ENCODE measurements around the gene BRIP1.

Gene BRIP1

DNA sequence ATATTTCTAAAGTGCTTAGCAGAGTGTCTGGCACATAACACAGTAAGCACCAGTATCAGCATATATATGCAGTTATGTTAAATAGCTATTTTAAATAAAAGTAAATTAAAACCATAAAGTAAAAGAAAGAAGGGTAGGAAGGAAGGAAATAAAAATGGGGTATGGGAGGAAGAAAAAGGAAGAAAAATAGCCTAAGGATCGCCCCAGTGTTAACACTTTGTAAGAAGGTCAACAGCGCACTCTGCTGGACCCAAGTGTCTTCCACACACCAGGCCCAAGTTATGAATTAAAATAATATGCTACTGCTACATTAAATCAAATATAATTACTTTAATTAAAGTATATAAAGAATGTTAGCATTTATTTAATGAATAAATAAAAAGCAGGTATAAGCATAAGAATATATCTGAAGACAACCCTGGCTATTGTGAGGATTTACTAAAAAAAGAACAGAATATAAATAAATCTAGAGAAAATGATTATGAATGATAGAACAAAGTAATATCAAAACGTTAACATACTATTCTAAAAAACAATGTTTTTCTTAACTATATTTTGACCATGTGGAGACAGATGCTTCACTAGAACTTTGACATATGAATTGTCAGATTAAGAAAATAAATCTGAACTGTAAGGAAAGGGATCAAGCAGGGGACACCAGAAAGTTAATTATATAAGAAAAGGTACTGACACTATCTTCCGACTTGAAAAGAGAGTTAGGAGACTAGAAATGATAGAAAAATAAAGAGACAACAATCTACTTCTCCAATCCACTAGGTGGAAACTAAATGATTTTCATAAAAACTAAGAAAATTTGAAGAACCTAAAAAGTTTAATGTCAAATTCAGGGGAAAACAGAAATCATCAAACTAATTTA, 25.9 kb downstream of the BRIP1 start:
- ATAC-seq: peak; percentile 94
- no peak for TF ChIP-seq OSR1 (CRISPR knock-in tag; IDR thresholded peaks at IDR 0.05)
- TF ChIP-seq GLIS3 (CRISPR knock-in tag; IDR thresholded peaks at IDR 0.05): no peak
- TF ChIP-seq PPARA (CRISPR knock-in tag; IDR thresholded peaks at IDR 0.05; ENCODE audit: borderline replicate concordance): no peak
- no peak for TF ChIP-seq SNAI2 (CRISPR knock-in tag; IDR thresholded peaks at IDR 0.05)
- TF ChIP-seq ARNTL (CRISPR knock-in tag; IDR thresholded peaks at IDR 0.05; ENCODE audit: borderline replicate concordance, low read depth): no peak
- TF ChIP-seq, protein P1, sequence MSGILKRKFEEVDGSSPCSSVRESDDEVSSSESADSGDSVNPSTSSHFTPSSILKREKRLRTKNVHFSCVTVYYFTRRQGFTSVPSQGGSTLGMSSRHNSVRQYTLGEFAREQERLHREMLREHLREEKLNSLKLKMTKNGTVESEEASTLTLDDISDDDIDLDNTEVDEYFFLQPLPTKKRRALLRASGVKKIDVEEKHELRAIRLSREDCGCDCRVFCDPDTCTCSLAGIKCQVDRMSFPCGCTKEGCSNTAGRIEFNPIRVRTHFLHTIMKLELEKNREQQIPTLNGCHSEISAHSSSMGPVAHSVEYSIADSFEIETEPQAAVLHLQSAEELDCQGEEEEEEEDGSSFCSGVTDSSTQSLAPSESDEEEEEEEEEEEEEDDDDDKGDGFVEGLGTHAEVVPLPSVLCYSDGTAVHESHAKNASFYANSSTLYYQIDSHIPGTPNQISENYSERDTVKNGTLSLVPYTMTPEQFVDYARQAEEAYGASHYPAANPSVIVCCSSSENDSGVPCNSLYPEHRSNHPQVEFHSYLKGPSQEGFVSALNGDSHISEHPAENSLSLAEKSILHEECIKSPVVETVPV (CRISPR knock-in tag; IDR thresholded peaks at IDR 0.05): no peak
- no peak for TF ChIP-seq ZNF70 (CRISPR knock-in tag; IDR thresholded peaks at IDR 0.05)

DNA sequence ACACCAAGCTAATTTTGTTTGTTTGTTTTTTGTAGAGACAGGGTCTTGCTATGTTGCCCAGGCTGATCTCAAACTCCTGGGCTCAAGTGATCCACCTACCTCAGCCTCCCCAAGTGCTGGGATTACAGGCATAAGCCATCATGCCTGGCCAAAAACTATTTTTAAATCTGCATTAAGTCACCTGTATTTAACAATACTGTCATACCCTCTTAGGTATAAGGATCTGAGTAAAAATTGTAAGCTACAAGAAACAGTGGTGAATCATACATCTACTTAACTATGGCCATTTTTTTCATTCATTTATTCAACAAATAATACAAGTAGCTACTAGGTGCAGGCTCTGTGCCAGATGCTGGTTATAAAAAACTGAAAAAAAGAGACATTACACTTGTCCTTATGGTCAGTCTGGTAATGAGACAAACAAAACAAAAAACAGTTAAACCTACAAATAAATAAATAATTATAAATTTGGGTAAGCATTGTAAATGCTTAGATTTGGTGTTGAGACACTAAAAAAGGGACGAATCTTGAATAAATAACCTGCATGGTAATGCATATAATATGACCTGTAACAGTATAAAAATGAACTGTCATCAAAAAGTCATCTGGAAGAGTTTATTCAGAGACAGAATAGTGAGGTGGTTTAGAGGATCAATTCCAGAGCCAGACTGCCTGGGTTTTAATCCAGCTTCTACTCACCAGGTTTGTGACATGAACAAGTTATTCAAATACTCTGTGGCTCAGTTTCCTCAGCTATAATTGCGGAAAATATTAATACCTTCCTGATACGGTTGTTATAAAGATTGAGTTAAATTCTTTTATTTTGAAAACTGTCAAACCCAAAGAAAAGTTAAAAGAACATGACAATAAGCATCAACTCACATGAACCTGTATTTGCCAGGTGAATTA, 26.8 kb downstream of the BRIP1 start:
- ATAC-seq: no peak

DNA sequence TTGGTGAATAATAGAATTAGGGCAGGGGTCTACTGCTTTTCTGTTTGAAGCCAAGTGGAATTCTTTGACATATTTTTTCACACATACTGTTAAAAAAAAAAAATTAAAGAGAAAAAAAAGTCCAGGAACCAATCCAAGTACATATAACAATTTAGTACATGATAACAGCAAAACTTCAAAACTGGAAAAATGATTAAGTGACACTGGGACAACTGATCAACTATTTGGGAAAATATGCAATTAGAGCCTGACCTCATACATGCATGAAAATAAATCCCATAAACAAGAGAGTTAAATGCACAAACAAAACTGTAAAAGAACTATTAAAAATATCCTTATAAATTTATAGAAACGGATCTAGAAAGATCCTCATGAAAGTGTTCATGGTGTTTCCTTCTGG, 27.7 kb downstream of the BRIP1 start:
- ATAC-seq: no peak

More for the DNA sequence above, 26.8 kb downstream of the BRIP1 start:
- no peak for TF ChIP-seq ZFP3 (CRISPR knock-in tag; IDR thresholded peaks at IDR 0.05)
- TF ChIP-seq, protein P2, sequence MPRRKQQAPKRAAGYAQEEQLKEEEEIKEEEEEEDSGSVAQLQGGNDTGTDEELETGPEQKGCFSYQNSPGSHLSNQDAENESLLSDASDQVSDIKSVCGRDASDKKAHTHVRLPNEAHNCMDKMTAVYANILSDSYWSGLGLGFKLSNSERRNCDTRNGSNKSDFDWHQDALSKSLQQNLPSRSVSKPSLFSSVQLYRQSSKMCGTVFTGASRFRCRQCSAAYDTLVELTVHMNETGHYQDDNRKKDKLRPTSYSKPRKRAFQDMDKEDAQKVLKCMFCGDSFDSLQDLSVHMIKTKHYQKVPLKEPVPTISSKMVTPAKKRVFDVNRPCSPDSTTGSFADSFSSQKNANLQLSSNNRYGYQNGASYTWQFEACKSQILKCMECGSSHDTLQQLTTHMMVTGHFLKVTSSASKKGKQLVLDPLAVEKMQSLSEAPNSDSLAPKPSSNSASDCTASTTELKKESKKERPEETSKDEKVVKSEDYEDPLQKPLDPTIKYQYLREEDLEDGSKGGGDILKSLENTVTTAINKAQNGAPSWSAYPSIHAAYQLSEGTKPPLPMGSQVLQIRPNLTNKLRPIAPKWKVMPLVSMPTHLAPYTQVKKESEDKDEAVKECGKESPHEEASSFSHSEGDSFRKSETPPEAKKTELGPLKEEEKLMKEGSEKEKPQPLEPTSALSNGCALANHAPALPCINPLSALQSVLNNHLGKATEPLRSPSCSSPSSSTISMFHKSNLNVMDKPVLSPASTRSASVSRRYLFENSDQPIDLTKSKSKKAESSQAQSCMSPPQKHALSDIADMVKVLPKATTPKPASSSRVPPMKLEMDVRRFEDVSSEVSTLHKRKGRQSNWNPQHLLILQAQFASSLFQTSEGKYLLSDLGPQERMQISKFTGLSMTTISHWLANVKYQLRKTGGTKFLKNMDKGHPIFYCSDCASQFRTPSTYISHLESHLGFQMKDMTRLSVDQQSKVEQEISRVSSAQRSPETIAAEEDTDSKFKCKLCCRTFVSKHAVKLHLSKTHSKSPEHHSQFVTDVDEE (CRISPR knock-in tag; IDR thresholded peaks at IDR 0.05): no peak
- no peak for TF ChIP-seq ZNF70 (CRISPR knock-in tag; IDR thresholded peaks at IDR 0.05)
- TF ChIP-seq ISL1 (CRISPR knock-in tag; IDR thresholded peaks at IDR 0.05): no peak
- no peak for TF ChIP-seq ESRRG (CRISPR knock-in tag; IDR thresholded peaks at IDR 0.05)
- no peak for TF ChIP-seq ARNTL (CRISPR knock-in tag; IDR thresholded peaks at IDR 0.05; ENCODE audit: borderline replicate concordance, low read depth)
- TF ChIP-seq OSR1 (CRISPR knock-in tag; IDR thresholded peaks at IDR 0.05): no peak
- TF ChIP-seq ZC3H10 (CRISPR knock-in tag; IDR thresholded peaks at IDR 0.05): no peak
- TF ChIP-seq TOX (CRISPR knock-in tag; IDR thresholded peaks at IDR 0.05; ENCODE audit: borderline replicate concordance): no peak
- no peak for TF ChIP-seq ZFP30 (CRISPR knock-in tag; IDR thresholded peaks at IDR 0.05)
- TF ChIP-seq GLIS3 (CRISPR knock-in tag; IDR thresholded peaks at IDR 0.05): no peak

More for the DNA sequence above, 27.7 kb downstream of the BRIP1 start:
- TF ChIP-seq ESRRG (CRISPR knock-in tag; IDR thresholded peaks at IDR 0.05) (no peak), OSR1 (CRISPR knock-in tag; IDR thresholded peaks at IDR 0.05) (no peak), ZFP3 (CRISPR knock-in tag; IDR thresholded peaks at IDR 0.05) (no peak), ZFP30 (CRISPR knock-in tag; IDR thresholded peaks at IDR 0.05) (no peak), ZNF70 (CRISPR knock-in tag; IDR thresholded peaks at IDR 0.05) (no peak), ISL1 (CRISPR knock-in tag; IDR thresholded peaks at IDR 0.05) (no peak), CSDC2 (CRISPR knock-in tag; IDR thresholded peaks at IDR 0.05) (no peak), ZC3H10 (CRISPR knock-in tag; IDR thresholded peaks at IDR 0.05) (no peak), TOX (CRISPR knock-in tag; IDR thresholded peaks at IDR 0.05; ENCODE audit: borderline replicate concordance) (no peak), ZNF565 (CRISPR knock-in tag; conservative IDR thresholded peaks at IDR 0.05; ENCODE audit: low read depth) (no peak), PPARA (CRISPR knock-in tag; IDR thresholded peaks at IDR 0.05; ENCODE audit: borderline replicate concordance) (no peak), SNAI2 (CRISPR knock-in tag; IDR thresholded peaks at IDR 0.05) (no peak)
- TF ChIP-seq, protein P1 (CRISPR knock-in tag; IDR thresholded peaks at IDR 0.05): no peak
- TF ChIP-seq, protein P3, sequence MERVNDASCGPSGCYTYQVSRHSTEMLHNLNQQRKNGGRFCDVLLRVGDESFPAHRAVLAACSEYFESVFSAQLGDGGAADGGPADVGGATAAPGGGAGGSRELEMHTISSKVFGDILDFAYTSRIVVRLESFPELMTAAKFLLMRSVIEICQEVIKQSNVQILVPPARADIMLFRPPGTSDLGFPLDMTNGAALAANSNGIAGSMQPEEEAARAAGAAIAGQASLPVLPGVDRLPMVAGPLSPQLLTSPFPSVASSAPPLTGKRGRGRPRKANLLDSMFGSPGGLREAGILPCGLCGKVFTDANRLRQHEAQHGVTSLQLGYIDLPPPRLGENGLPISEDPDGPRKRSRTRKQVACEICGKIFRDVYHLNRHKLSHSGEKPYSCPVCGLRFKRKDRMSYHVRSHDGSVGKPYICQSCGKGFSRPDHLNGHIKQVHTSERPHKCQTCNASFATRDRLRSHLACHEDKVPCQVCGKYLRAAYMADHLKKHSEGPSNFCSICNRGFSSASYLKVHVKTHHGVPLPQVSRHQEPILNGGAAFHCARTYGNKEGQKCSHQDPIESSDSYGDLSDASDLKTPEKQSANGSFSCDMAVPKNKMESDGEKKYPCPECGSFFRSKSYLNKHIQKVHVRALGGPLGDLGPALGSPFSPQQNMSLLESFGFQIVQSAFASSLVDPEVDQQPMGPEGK (CRISPR knock-in tag; IDR thresholded peaks at IDR 0.05; ENCODE audit: borderline replicate concordance): no peak
- TF ChIP-seq, protein P4, sequence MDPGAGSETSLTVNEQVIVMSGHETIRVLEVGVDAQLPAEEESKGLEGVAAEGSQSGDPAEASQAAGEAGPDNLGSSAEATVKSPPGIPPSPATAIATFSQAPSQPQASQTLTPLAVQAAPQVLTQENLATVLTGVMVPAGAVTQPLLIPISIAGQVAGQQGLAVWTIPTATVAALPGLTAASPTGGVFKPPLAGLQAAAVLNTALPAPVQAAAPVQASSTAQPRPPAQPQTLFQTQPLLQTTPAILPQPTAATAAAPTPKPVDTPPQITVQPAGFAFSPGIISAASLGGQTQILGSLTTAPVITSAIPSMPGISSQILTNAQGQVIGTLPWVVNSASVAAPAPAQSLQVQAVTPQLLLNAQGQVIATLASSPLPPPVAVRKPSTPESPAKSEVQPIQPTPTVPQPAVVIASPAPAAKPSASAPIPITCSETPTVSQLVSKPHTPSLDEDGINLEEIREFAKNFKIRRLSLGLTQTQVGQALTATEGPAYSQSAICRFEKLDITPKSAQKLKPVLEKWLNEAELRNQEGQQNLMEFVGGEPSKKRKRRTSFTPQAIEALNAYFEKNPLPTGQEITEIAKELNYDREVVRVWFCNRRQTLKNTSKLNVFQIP (CRISPR knock-in tag; IDR thresholded peaks at IDR 0.05; ENCODE audit: borderline replicate concordance, low read depth): no peak
- TF ChIP-seq, protein P2 (CRISPR knock-in tag; IDR thresholded peaks at IDR 0.05): no peak

All from SK-N-SH treated with all-trans-retinoic acid at 6 μM for 48 hours (cell line).